ENCODE results near the gene RBM4B. TPM values are rescaled to one million over a fixed set of nuclear protein-coding genes. Genes with fewer than 3 reads are reported as not detected.

Gene RBM4B
- total and polyA plus RNA-seq, 8 donors, result 11.3 to 61.4 (median 16.1) TPM; not detected in 1

GRCh38 chr11:66685276-66686099 is 7.8 kb upstream of the RBM4B start:
- DNase-seq, result no peak
- no peak for TF ChIP-seq POLR2AphosphoS5 (IDR thresholded peaks at IDR 0.05)
- no peak for TF ChIP-seq CTCF (IDR thresholded peaks at IDR 0.05)
- intact Hi-C loops (cut with DNase I; ENCODE audit: low total_unique reads), result loop anchor here (10.0 kb wide), 1 partner anchor 281 kb away; no protein-coding TSS in a partner anchor
- no peaks in the 10 kb centered on the region for H3K9me3 ChIP-seq
- H3K36me3 ChIP-seq, result peaks cover 0 to 3% (median 0%) of the 10 kb centered on the region in 4 donors
- H3K4me3 ChIP-seq, result no peak overlapping the region
- H3K27me3 ChIP-seq, result no peaks in the 10 kb centered on the region
- no peaks in the 10 kb centered on the region for H3K4me1 ChIP-seq
- WGBS, 5 donors, result 77 to 89% (median 87%) methylated on average over 26 to 27 of the region's 27 CpGs
- no peak overlapping the region for H3K27ac ChIP-seq

- Histone ChIP-seq H3K9me3 (no peaks in the 10 kb centered on the region), H3K4me1 (no peaks in the 10 kb centered on the region), H3K36me3 (peaks cover 0 to 3% (median 0%) of the 10 kb centered on the region in 4 donors), H3K27me3 (no peaks in the 10 kb centered on the region), H3K27ac (no peak overlapping the region), H3K4me3 (no peak overlapping the region)
- WGBS, 5 donors, result 89 to 95% (median 93%) methylated on average over 2 of the region's 2 CpGs
- intact Hi-C loops (cut with DNase I; ENCODE audit: low total_unique reads), result loop anchor here (10.0 kb wide), 1 partner anchor 280 kb away; no protein-coding TSS in a partner anchor
- no peak for TF ChIP-seq CTCF (IDR thresholded peaks at IDR 0.05)
- no peak for TF ChIP-seq POLR2AphosphoS5 (IDR thresholded peaks at IDR 0.05)
- no peak for TF ChIP-seq POLR2A (IDR thresholded peaks at IDR 0.05)
- TF ChIP-seq EP300 (IDR thresholded peaks at IDR 0.05), result no peak
- DNase-seq, result no peak
These were observed 6.9 kb upstream of the RBM4B start for GRCh38 chr11:66684635-66685034.

GRCh38 chr11:66683877-66684276 is 6.2 kb upstream of the RBM4B start:
- Histone ChIP-seq H3K27ac (no peak overlapping the region), H3K36me3 (peaks cover 0 to 3% (median 0%) of the 10 kb centered on the region in 4 donors), H3K9me3 (no peaks in the 10 kb centered on the region), H3K4me1 (peaks cover 0 to under 1% (median 0%) of the 10 kb centered on the region in 4 donors), H3K4me3 (no peak overlapping the region), H3K27me3 (no peaks in the 10 kb centered on the region)
- intact Hi-C loops (cut with DNase I; ENCODE audit: low total_unique reads), result loop anchor here (10.0 kb wide), 1 partner anchor 279 kb away; no protein-coding TSS in a partner anchor
- no peak for TF ChIP-seq POLR2A (IDR thresholded peaks at IDR 0.05)
- TF ChIP-seq CTCF (IDR thresholded peaks at IDR 0.05), result no peak
- no peak for TF ChIP-seq EP300 (IDR thresholded peaks at IDR 0.05)
- TF ChIP-seq POLR2AphosphoS5 (IDR thresholded peaks at IDR 0.05), result no peak
- WGBS, 5 donors, result 85 to 89% (median 86%) methylated on average over 8 of the region's 8 CpGs
- DNase-seq, result no peak

- Histone ChIP-seq H3K4me1 (peaks cover 9 to 22% (median 14%) of the 10 kb centered on the region in 4 donors), H3K27ac (no peak overlapping the region), H3K9me3 (no peaks in the 10 kb centered on the region), H3K27me3 (no peaks in the 10 kb centered on the region), H3K36me3 (no peaks in the 10 kb centered on the region), H3K4me3 (no peak overlapping the region)
- TF ChIP-seq POLR2A (IDR thresholded peaks at IDR 0.05), result no peak
- no peak for TF ChIP-seq CTCF (IDR thresholded peaks at IDR 0.05)
- TF ChIP-seq EP300 (IDR thresholded peaks at IDR 0.05), result no peak
- intact Hi-C loops (cut with DNase I; ENCODE audit: low total_unique reads), result loop anchor here (10.0 kb wide), 1 partner anchor 276 kb away; no protein-coding TSS in a partner anchor
- no peak for DNase-seq
- 82 to 90% (median 89%) methylated on average over 7 of the region's 7 CpGs for WGBS, 5 donors
These were observed 3.4 kb upstream of the RBM4B start for GRCh38 chr11:66680966-66681645.

Measured in stomach (tissue), 9 donors.